Mesothelial cell of epicardium (in vitro differentiated cells): ENCODE measurements around the gene FHIT. TPM values are rescaled to one million over a fixed set of nuclear protein-coding genes. Genes with fewer than 3 reads are reported as not detected.
"Not testable (repeated sequence)": the region's sequence is repeated elsewhere in the genome, so short reads cannot be mapped to it uniquely, and the experiment has no call there.

Experiments
- DNase-seq, 2 experiments: peaks; one replicate each; pipeline ENCODE4 v3.0.0; 2021; ENCODE audit warnings: low spot score in 2 of 2; ENCODE audit not compliant: unreplicated experiment in 2 of 2
- H3K27ac Mint-ChIP-seq: 2 replicates; pipeline ENCODE4 v1.8.0; 2021; ENCODE audit warnings: mixed read lengths
- H3K27me3 Mint-ChIP-seq: 2 replicates; pipeline ENCODE4 v1.8.0; 2021; ENCODE audit warnings: low read depth, mixed read lengths
- H3K36me3 Mint-ChIP-seq: 2 replicates; pipeline ENCODE4 v1.8.0; 2021; ENCODE audit warnings: mixed read lengths
- H3K4me1 Mint-ChIP-seq: 2 replicates; pipeline ENCODE4 v1.8.0; 2021; ENCODE audit warnings: mixed read lengths
- H3K4me3 Mint-ChIP-seq: 2 replicates; pipeline ENCODE4 v1.8.0; 2021; ENCODE audit warnings: mild to moderate bottlenecking, moderate library complexity, mixed read lengths
- H3K9me3 Mint-ChIP-seq: 2 replicates; pipeline ENCODE4 v1.8.0; 2021; ENCODE audit warnings: mixed read lengths
- CTCF ChIP-seq: fragments of 200-600 bp; sonication (generic); IDR thresholded peaks from one replicate; pipeline ENCODE4 v1.5.0; 2021; ENCODE audit warnings: antibody characterized with exemption; ENCODE audit not compliant: unreplicated experiment
- total RNA-seq: library from RNA; stranded (reverse); gene quantifications from 3 replicates; pipeline ENCODE4 v1.2.1, GENCODE V29; 2021

The FHIT gene
- total RNA-seq, 1 donor from 2014 or later, result 10.7 TPM

GRCh38 chr3:59810606-59811005 lies 1440.6 kb downstream of the FHIT start:
- no peak for TF ChIP-seq CTCF
- Mint-ChIP-seq H3K4me3 (no peak overlapping the region), H3K27me3 (no peaks in the 10 kb centered on the region), H3K27ac (no peak overlapping the region), H3K9me3 (no peaks in the 10 kb centered on the region), H3K36me3 (no peaks in the 10 kb centered on the region), H3K4me1 (peaks cover 41% of the 10 kb centered on the region)
- DNase-seq, result no peak

GRCh38 chr3:59809710-59810444 lies 1441.4 kb downstream of the FHIT start:
- Mint-ChIP-seq H3K27me3 (no peaks in the 10 kb centered on the region), H3K9me3 (no peaks in the 10 kb centered on the region), H3K36me3 (no peaks in the 10 kb centered on the region), H3K4me3 (no peak overlapping the region), H3K27ac (peak overlapping the region; percentile 54), H3K4me1 (peaks cover 41% of the 10 kb centered on the region)
- TF ChIP-seq CTCF, result peak; percentile 53
- no peak for DNase-seq

- TF ChIP-seq CTCF, result no peak
- Mint-ChIP-seq H3K4me3 (no peak overlapping the region), H3K4me1 (peaks cover 41% of the 10 kb centered on the region), H3K36me3 (no peaks in the 10 kb centered on the region), H3K27me3 (no peaks in the 10 kb centered on the region), H3K27ac (no peak overlapping the region), H3K9me3 (no peaks in the 10 kb centered on the region)
- no peak for DNase-seq
These were observed 1442.2 kb downstream of the FHIT start for GRCh38 chr3:59809016-59809415.

GRCh38 chr3:59808446-59808845 lies 1442.8 kb downstream of the FHIT start:
- Mint-ChIP-seq H3K4me1 (peaks cover 37% of the 10 kb centered on the region), H3K27ac (no peak overlapping the region), H3K4me3 (no peak overlapping the region), H3K36me3 (no peaks in the 10 kb centered on the region), H3K27me3 (no peaks in the 10 kb centered on the region), H3K9me3 (no peaks in the 10 kb centered on the region)
- no peak for TF ChIP-seq CTCF
- DNase-seq, result no peak

GRCh38 chr3:59803268-59803667 lies 1448.0 kb downstream of the FHIT start:
- Mint-ChIP-seq H3K27me3 (no peaks in the 10 kb centered on the region), H3K4me3 (no peak overlapping the region), H3K9me3 (no peaks in the 10 kb centered on the region), H3K36me3 (no peaks in the 10 kb centered on the region), H3K4me1 (peaks cover 26% of the 10 kb centered on the region), H3K27ac (no peak overlapping the region)
- no peak for TF ChIP-seq CTCF
- DNase-seq, result no peak

GRCh38 chr3:59802453-59802852 lies 1448.8 kb downstream of the FHIT start:
- H3K27ac Mint-ChIP-seq, result not testable (repeated sequence)

More at GRCh38 chr3:59802453-59802852, 1448.8 kb downstream of the FHIT start:
- H3K4me3 Mint-ChIP-seq, DNase-seq, H3K36me3 Mint-ChIP-seq, H3K9me3 Mint-ChIP-seq, H3K27me3 Mint-ChIP-seq: not testable (repeated sequence)
- peaks cover 26% of the 10 kb centered on the region for H3K4me1 Mint-ChIP-seq
